ENCODE measurements around the gene KDM8. TPM values are rescaled to one million over a fixed set of nuclear protein-coding genes. Genes with fewer than 3 reads are reported as not detected.
"Not testable (repeated sequence)": the region's sequence is repeated elsewhere in the genome, so short reads cannot be mapped to it uniquely, and the experiment has no call there.

KDM8 gene
- polyA plus RNA-seq, 5 donors = 8.1 to 10.0 (median 8.8) TPM

DNA sequence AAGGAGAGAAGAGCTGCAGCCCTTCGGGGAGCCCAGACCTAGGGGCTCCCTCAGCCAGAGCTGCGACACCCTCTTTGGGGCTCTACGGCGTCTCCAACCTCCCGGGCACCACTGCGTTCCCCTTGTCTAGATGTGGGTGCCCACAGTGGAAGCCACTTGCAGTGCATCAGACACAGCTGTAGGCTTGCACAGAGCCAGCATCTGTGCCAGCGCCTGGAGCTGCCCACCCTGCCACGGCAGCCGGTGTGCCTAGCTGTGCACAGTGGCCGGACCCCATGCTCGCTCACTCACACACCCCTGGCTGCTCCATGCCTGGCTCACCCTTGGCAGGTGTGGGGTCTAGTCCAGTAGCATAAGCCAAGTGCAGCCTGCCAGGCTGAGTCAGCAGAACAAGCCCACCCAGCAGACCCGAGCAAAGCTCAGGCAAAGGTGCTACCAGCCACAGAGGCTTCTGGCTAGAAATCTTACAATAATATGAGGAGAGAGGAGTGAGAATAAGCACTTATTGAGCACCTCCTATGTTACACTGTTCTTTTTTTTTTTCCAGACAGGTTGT is 12.9 kb upstream of the KDM8 start:
- no peak for DNase-seq

DNA sequence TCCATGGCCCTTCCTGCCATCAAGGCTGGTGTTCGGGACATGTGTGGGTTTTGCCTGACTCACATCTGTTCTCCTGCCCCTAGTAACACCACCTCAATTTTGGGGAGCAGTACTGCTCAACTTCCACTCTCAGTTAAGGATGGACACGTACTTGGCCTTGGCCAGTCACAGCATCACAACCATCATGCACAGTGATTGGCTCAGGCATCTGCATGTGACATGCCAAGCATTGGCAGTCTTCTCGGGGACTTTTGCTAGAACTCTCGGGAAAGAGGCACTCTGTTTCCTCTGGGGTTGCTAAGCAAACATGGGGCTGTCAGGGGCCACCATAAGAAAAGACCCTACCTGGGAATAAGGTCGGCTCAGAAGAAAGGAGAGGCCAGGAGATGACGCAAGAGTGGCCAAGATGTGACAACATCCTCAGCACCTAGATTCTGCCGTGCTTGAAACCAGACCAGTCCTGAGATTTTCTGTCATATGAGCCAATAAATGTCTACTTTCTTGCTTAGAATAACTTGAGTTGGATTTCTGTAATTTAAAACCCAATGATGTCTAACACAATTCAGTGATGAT is 11.9 kb upstream of the KDM8 start:
- no peak for DNase-seq

DNA sequence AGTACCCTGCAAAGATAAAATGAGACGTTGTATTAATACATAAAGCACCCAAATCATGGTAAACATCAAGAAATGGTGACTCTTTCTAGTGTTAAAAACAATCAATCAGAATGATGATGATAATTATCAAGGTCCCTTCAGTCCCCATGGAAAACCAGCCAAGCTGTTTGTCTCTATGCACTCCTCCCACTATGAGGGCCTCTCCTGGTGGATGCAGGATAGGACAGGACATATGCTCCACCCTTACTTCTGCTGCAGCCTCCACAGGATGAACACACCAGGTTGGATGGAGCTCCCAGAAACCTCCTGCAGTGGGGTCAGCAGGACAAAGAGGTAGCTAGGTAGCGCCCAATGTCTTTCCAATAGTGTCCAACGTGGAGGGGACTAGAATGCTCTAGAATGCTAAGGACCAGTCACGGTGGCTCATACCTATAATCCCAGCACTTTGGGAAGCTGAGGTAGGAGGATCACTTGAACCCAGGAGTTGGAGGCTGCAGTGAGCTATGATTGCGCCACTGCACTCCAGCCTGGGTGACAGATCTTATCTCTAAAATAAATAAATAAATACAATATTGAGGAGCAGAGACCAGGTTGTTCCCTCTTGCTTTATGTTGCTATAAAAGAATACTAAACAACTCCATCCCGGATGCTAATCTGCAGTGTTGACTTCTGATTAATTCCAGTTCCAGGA is 9.9 kb upstream of the KDM8 start:
- DNase-seq = no peak

DNA sequence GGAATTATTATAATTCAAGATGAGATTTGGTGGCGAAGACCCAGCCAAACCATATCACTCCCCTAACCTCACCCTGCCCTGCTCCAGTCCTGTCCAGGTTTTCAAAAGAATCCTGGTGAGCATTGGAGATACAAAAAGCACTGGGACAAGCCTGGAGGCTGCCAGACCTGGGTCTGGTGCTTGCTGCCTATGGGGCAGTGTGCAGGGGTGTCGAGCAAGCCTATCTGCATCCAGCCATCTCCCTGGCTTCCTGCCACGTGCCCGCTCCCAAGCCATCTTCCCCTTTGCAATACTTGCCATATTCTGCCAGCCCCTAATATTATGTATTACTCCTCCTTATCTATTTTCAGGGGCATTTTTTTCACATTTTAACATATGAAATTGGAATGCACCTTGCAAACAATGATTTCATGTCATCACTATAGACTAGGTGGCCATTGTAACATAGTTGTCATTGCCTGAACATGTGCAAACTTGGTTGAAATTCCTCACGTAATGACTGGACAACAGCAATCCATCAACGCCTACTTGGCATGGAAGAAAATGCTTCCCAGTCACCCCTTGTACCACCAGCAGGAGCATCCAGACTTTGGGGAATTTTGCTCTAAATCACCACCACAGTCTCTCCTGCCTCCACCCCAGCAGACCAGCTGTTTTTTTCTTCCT is 8.1 kb upstream of the KDM8 start:
- no peak for DNase-seq

DNA sequence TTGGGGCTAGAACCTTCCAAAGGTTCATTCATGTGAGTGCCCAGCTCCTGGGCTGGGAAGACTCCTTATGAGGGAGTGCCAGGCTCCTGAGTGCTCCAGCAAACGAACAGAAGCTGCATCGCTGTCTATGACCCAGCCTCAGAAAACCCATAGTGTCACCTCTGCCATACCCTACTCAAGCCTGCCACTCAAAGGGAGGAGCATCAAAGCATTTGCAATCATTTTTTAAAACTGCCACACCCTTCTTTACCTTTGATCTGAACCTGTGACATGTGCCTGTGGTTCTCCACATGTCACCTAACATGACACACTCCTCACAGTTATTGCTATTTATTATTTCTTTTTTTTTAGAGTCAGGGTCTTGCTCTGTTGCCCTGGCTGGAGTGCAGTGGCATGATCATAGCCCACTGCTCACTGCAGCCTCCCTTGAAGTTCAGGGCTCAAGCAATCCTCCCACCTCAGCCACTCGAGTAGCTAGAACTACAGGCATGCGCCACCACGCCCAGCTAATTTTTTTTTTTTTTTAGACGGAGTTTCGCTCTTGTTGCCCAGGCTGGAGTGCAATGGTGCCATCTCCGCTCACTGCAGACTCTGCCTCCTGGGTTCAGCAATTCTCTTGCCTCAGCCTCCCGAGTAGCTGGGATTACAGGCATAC is 7.3 kb upstream of the KDM8 start:
- no peak for DNase-seq

DNA sequence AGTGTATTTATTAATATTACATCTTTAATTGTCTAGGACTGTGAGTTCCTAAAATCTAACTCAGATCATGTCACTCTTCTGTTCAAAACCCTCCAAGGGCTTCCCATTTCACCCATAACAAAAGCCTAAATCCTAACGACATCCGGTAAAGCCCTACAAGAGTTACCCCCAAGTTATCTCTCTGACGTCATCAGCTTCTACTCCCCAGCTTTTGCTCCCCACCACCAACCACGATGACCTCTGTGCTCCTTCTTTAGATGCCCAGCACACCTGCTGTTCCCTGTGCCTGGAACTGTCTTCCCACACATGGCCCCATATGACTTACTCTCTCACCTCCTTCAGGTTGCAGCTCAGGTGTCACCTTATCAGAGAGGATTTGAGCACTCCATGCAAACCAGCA is 6.3 kb upstream of the KDM8 start:
- DNase-seq = no peak

DNA sequence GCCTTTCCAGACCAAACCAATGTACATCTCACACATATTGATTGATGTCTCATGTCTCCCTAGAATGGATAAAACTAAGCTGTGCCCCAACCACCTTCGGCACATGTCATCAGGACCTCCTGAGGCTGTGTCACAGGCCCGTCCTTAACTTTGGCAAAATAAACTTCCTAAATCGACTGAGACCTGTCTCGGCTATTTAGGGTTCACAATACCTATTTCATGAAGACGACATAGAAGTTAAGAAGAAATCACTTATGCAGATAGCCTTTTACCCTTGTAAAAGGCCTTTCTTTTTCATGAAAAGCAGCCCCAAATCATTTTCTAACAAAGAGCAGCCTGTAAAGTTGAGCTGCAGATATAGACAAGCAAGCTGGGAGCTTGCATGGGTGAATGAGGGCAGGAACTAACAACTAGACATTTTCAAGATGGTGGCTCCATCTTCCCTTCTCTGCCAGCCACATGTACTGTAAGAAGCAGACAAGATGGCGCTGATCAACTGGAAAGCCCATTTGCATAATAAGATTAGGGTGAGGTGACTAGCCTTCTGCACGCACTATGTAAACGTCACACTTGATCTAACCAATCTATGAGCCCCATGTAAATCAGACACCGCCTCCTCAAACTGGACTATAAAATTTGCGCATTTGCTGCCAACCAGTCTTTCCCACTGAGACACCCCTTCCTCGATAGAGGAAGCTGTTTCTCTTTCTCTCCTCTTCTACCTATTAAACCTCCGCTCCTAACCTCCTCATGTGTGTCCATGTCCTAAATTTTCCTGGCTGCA is 4.7 kb upstream of the KDM8 start:
- no peak for DNase-seq

DNA sequence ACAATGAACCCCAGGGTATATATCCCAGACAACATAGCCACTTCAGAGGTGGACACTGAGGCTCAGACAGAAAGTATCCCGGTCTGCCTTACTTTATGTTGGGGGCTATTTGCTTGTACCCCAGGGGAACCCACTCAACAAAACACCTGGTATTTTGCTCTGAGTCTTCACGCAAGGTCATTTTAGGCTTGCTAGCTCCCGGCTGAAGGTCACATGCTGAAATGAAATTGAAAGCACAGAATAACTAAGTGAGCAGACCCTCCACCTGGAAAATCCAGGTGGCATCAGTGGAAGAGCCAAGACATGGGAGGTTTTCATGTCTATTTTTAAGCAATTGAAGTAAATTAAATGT is 4.1 kb upstream of the KDM8 start:
- no peak for DNase-seq

DNA sequence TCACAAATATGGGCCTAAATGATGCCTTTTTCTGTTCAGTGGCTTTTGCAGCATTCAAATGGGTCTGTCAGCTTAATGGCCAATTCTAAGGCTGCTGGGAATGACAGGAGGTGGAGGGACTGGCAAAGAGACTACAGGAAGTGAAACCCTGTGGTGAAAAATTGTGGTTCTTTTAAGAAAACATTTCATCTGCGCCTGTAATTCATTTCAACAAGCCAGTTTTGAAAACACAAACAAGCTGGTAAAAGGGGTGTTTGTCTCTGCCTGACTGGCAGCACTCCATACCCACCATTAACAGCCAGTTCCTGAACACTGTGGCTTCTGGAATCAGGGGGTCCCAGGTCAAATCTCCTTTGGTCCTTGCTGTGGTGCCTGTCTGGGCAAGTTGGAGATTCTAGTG is 3.6 kb upstream of the KDM8 start:
- DNase-seq = no peak

DNA sequence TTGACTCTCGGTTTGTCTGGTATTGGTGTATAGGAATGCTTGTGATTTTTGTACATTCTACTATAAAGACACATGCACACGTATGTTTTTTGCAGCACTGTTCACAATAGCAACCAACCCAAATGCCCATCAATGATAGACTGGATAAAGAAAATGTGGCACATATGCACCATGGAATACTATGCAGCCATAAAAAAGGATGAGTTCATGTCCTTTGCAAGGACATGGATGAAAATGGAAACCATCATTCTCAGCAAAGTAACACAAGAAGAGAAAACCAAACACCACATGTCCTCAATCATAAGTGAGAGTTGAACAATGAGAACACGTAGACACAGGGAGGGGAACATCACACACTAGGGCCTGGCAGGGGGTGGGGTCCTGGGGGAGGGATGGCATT is 2.4 kb upstream of the KDM8 start:
- not testable (repeated sequence) for DNase-seq

DNA sequence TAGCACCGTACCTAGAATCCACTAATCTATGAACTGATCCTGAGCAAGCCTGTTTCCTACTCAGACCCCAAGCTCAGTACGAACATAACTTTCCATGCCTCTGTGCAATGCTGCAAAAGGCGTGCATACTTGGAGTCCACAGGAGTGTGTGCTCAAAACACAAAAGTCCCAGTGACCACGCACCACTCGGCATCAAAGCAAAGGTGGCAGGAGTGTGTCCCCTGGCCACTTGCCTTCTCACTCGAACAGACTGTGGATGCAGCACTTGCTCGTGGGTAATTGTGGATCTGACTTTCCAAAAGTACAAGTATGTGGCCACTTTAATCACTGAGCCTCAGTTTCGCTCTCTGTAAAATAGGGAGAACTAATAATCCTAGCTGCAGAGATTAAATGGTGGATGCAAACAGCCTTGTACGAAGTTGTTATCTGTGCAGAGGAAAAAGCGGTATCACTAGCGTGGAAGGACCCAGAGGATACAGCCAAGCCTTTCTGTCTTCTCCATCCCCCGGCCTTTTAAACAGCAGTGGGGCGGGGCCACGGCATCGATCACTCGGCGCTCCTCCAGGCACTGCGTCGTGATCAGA is 311 bp upstream of the KDM8 start:
- DNase-seq = no peak

DNA sequence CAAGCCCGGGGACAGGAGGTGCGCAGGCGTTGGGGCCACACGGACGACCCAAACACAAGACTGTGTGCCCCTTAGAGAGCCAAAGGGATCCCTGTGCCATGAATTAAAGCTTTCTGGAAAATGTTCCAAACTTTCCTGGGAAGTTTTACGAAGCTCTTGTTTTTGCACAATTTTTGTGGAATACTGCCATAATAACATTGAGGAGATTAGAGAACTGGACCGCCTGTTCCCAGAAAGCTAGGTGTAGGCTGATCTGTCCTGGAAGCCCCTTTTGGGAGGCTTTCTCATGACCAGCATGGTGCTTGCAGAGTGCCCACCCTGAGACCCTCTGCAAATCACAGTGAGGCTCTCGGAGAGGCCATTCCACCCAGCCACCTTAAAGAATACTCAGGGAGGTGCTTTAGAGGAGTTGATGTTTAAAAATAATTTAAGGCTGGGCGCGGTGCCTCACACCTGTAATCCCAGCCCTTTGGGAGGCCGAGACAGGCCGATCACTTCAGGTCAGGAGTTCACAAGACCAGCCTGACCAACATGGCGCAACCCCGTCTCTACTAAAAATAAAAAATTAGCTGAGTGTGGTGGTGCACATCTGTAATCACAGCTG is 1.1 kb downstream of the KDM8 start:
- no peak for DNase-seq

DNA sequence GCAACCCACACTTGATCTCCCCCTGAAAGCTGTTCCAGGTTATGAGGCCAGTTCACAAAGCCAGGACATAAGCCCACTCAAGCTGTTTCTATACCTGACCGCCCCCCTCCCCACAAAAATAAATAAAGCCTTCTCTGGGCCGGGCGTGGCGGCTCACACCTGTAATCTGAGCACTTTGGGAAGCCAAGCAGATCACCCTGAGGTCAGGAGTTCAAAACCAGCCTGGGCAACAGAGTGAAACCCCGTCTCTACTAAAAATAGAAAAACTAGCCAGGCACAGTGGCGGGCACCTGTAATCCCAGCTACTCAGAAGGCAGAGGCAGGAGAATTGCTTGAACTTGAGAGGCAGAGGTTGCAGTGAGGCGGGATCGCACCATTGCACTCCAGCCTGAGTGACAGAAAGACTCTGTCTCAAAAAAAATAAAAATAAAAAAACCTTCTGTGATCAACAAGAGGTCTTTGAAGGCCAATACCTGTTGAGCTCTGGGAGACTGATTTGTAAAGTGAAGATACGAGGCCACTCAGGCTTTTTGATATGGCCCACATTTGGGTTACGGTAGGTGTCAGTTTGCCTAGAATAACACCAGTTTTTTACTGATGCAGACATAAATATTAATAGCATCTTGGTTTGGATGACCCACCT is 2.2 kb downstream of the KDM8 start:
- DNase-seq = no peak

DNA sequence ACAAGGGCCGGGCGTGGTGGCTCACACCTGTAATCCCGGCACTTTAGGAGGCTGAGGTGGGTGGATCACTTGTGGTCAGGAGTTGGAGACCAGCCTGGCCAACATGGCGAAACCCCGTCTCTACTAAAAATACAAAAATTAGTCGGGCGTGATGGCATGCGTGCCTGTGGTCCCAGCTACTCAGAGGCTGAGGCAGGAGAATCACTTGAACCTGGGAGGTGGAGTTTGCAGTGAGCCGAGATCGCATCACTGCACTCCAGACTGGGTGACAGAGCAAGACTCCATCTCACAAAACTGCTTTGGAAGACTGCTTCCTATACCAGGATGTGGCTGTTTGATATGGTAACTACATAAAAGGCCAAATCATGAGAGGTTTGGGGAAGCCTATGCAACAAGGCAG is 3.8 kb downstream of the KDM8 start:
- DNase-seq = not testable (repeated sequence)

DNA sequence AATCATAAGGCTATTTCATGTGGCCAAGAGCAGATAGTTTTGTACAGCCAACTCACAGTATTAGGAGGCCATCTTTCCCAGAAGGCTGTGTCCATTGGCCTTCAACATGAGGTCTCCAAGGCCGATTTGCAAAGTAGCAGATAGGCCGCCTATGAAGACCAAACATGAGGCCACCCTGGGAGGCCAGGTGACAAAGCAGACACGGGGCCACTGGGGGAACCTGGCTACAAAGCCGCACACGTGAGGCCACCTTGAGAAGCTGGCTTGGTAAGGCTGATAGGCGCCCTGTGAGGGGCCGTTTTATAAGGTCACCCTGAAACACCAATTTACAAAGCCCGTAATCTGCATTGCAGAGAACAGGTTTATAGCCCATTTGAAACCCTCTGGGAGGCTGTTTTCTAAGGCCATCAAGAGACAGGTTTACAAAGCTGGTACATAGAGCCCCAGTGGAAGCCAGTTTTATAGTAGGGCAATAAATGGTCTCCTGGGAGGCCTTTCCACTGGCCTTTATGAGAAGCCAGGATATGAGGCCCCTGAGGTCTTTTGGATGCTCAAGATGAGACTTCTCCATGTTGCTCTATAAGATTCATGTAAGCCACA is 4.9 kb downstream of the KDM8 start:
- no peak for DNase-seq

DNA sequence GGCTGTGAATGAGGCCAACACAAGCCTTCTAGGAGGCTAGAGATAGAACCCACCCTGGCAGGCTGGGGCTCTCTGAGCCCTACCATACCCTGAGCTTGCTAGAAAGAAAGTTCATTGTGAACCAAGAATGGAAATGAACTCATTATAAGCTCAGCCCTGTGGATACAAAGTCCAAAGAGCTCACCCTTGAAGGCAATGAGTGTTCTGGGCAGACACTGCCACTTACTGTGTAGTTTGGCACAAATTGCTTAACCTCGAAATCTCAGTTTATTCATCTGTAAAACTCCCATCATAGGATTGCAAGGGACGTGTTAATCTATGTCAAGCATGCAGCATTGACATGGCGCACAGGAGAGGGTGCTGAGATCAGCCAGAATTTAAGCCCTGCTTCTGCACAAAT is 5.5 kb downstream of the KDM8 start:
- no peak for DNase-seq

DNA sequence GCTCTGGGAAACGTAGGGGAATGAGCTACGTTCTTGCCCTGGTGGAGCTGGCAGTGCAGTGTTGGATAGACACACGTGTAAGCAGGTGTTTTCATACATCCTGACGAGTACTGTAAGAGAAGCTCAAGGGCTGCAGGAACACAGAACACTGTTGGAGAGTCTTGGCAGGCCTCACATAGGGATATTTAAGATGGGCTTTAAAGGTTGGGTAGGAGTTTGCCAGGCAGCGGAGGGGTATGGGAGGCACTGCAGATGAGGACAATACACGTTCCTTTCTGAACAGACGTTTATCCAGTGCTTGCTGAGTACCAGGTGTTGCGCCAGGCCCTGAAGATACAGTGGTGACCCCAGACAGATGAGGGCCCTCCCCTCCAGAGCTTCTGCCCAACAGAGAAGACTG is 6.3 kb downstream of the KDM8 start:
- no peak for DNase-seq

DNA sequence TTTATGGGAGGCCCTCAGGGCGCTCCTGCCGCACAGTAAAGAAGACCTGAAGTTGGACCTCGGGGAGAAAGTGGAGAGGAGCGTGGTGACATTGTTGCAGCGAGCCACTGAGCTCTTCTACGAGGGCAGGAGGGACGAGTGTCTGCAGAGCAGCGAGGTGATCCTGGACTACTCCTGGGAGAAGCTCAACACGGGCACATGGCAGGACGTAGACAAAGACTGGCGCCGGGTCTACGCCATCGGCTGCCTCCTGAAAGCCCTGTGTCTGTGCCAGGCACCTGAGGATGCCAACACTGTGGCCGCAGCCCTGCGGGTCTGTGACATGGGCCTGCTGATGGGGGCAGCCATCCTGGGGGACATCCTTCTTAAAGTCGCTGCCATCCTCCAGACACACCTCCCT is 6.8 kb downstream of the KDM8 start:
- no peak for DNase-seq

DNA sequence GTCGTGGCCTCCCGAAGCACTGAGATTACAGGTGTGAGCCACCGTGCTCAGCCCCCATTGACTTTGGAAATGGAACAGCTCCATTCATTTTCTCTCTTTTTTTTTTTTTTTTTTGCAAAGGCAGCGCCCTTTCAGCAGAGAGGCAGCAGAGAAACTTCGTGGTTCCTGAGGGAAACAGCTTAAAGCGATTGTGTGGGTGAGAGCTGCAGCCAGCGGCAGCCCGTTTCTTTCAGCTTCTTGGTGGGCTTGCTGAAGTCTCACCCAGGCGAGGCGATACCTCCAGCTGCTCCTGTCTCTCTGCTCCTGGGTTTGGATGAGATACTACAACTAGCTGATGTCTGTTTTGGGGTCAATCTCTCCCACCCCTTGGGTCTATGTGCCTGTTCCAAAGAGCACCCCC is 7.7 kb downstream of the KDM8 start:
- no peak for DNase-seq
